ENCODE results near the gene PARP4.
A peak's percentile ranks its signal among the peaks of the same experiment; 100 is the strongest.
"Not testable (repeated sequence)": the region's sequence is repeated elsewhere in the genome, so short reads cannot be mapped to it uniquely, and the experiment has no call there.

The PARP4 gene

GRCh38 chr13:24512197-24512907 lies at the start of gene PARP4:
Gene PARP4, minus strand, starts transcription at chr13:24512778. Its CDS starts 9,002 bp downstream, at chr13:24503776.
- peak within 1 kb of the TSS; percentile 57 to 90 for H3K27ac ChIP-seq
- no peak for TF ChIP-seq CTCF (IDR thresholded peaks at IDR 0.05)
- peak; percentile 81 for DNase-seq (ENCODE audit: low spot score)
- H3K4me3 ChIP-seq = peak within 1 kb of the TSS; percentile 90

GRCh38 chr13:24560579-24561187 lies 48.1 kb upstream of the PARP4 start:
- H3K27ac ChIP-seq; DNase-seq (ENCODE audit: low spot score); H3K4me3 ChIP-seq: not testable (repeated sequence)

GRCh38 chr13:24559431-24560218 lies 47.0 kb upstream of the PARP4 start:
- DNase-seq (ENCODE audit: low spot score); H3K27ac ChIP-seq; H3K4me3 ChIP-seq: not testable (repeated sequence)

- Histone ChIP-seq H3K4me3 (no peak overlapping the region), H3K27ac (no peak overlapping the region)
- TF ChIP-seq CTCF (IDR thresholded peaks at IDR 0.05) = no peak
- no peak for DNase-seq (ENCODE audit: low spot score)
Observed at GRCh38 chr13:24557081-24557480, 44.5 kb upstream of the PARP4 start.

- not testable (repeated sequence) for DNase-seq (ENCODE audit: low spot score); H3K4me3 ChIP-seq; H3K27ac ChIP-seq
Observed at GRCh38 chr13:24553892-24554291, 41.3 kb upstream of the PARP4 start.

GRCh38 chr13:24541476-24542352 lies 29.1 kb upstream of the PARP4 start:
- peak overlapping the region; percentile 67 for H3K4me3 ChIP-seq
- not testable (repeated sequence) for H3K27ac ChIP-seq; DNase-seq (ENCODE audit: low spot score)

- no peak for DNase-seq (ENCODE audit: low spot score)
- Histone ChIP-seq H3K4me3 (peak overlapping the region; percentile 67), H3K27ac (no peak overlapping the region)
- TF ChIP-seq CTCF (IDR thresholded peaks at IDR 0.05) = no peak
Observed at GRCh38 chr13:24541127-24541475, 28.5 kb upstream of the PARP4 start.

- Histone ChIP-seq H3K27ac (no peak overlapping the region), H3K4me3 (no peak overlapping the region)
- TF ChIP-seq CTCF (IDR thresholded peaks at IDR 0.05) = no peak
- DNase-seq (ENCODE audit: low spot score) = no peak
Observed at GRCh38 chr13:24540236-24541126, 27.9 kb upstream of the PARP4 start.

All from coronary artery (tissue), 2 donors.